GM23248 (cell line): Measurements from ENCODE around the gene S100A16.

Source experiments
- EZH2 ChIP-seq: fragments of 200-600 bp; sonication (generic); IDR thresholded peaks from 2 replicates; pipeline ENCODE4 v1.6.1; 2018; ENCODE audit warnings: antibody characterized with exemption, mild to moderate bottlenecking; ENCODE audit not compliant: insufficient read depth, poor library complexity, severe bottlenecking
- EZH2phosphoT487 ChIP-seq: fragments of 200-600 bp; sonication (generic); IDR thresholded peaks from 2 replicates; pipeline ENCODE4 v1.6.1; 2018; ENCODE audit warnings: antibody characterized with exemption, moderate library complexity, mild to moderate bottlenecking, low read depth; ENCODE audit not compliant: insufficient read depth

- TF ChIP-seq EZH2phosphoT487 (no peak), EZH2 (no peak)
Measured at GRCh38 chr1:153627715-153628626, 15.0 kb upstream of the S100A16 start, which contains the start of gene S100A1.
